Ovary (tissue), 9 donors: ENCODE measurements around the gene AZI2. TPM values are rescaled to one million over a fixed set of nuclear protein-coding genes. Genes with fewer than 3 reads are reported as not detected.

Source experiments
- DNase-seq, 5 donors: peaks; one replicate each; pipeline ENCODE4 v3.0.0-alpha.2; 2019 to 2020
- H3K27ac ChIP-seq, 2 donors: fragments of 200-600 bp; one replicate each; pipeline versions ENCODE4 v1.5.1 to v1.8.0; 2019 to 2022
- H3K27me3 ChIP-seq: fragments of 200-600 bp; one replicate; pipeline ENCODE4 v1.8.0; 2022
- H3K36me3 ChIP-seq: fragments of 200-600 bp; sonication (generic); one replicate; pipeline ENCODE4 v1.5.1; 2019
- H3K4me1 ChIP-seq: one replicate; pipeline ENCODE4 v1.8.1; 2013; ENCODE audit warnings: mild to moderate bottlenecking, moderate library complexity; ENCODE audit not compliant: insufficient read depth
- H3K4me3 ChIP-seq: fragments of 200-600 bp; sonication (generic); one replicate; pipeline ENCODE4 v1.5.1; 2017
- H3K9me3 ChIP-seq, 2 donors: fragments of 200-600 bp in 1 of 2; sonication (generic) in 1 of 2; one replicate each; pipeline versions ENCODE4 v1.5.1 to v1.8.1; 2013 to 2019; ENCODE audit warnings: mild to moderate bottlenecking in 1 of 2, moderate library complexity in 1 of 2
- CTCF ChIP-seq, 3 donors: fragments of 450-650 bp in 2 of 3; fragments of 200-600 bp in 1 of 3; IDR thresholded peaks; one replicate each; pipeline versions ENCODE4 v1.5.1 to v1.8.0; 2016 to 2022; ENCODE audit warnings: antibody characterized with exemption in 3 of 3, mild to moderate bottlenecking in 1 of 3
- EP300 ChIP-seq: sonication (generic); formaldehyde crosslinking; IDR thresholded peaks from one replicate; pipeline ENCODE4 v1.6.1; 2017; ENCODE audit warnings: antibody characterized with exemption
- POLR2A ChIP-seq: fragments of 450-650 bp; IDR thresholded peaks from one replicate; pipeline ENCODE4 v1.6.1; 2017; ENCODE audit warnings: antibody characterized with exemption, mild to moderate bottlenecking, moderate library complexity
- WGBS, 3 donors: extraction: QIAGEN DNeasy Blood & Tissue Kit in 1 of 3; methylation state at CpG; one replicate each; pipeline versions ENCODE4 v1.1.5 to v1.1.7; 2013 to 2017; 5-methylcytosine and 5-hydroxymethylcytosine counted together
- intact Hi-C, 4 donors: fragments of 100-400 bp; cut with DNase I; formaldehyde crosslinking; loops; one replicate each; pipeline versions ENCODE4 v1.11.0 to v1.15.1; 2022 to 2023
- polyA plus RNA-seq, 2 donors: library from polyadenylated mRNA; stranded (reverse); fragments of 200-250 nt in 1 of 2; fragments of 350-450 nt in 1 of 2; fragmentation: Illumina TruSeq in 1 of 2; extraction: RNeasy Lipid Tissue Mini Kit (QIAGEN cat#74804) in 1 of 2; gene quantifications; one replicate each; pipeline ENCODE4 v1.2.3, GENCODE V29; 2013 to 2014
- total RNA-seq, 7 donors: library from RNA; depleted of rRNA in 2 of 7; stranded (reverse); fragments of >200 nt in 2 of 7; fragmentation: NEBNext Ultra II Directional in 3 of 7; extraction: Animal tissue kit (Norgen Biotek cat#: 25700) in 3 of 7; gene quantifications; one replicate each; pipeline versions ENCODE4 v1.1.0 to v1.2.4, GENCODE V29; 2016 to 2023
- donor health status: DM: no; HTN: no; CAD: no; lungs with moderate emphysema.
- donor health status: DM: no; HTN: no; CAD: no.
- donor health status: Bipolar disorder and iron deficiency.
- donor health status: DM: yes; HTN: yes; CAD: no.
- donor health status: DM: no; HTN: no; CAD: no.
- donor health status: DM: yes; HTN: yes; CAD: no.

Gene AZI2
- total and polyA plus RNA-seq, 9 donors: 26.3 to 72.4 (median 49.5) TPM

- Histone ChIP-seq H3K4me3 (no peak overlapping the region), H3K36me3 (no peaks in the 10 kb centered on the region), H3K27ac (no peak overlapping the region), H3K9me3 (no peaks in the 10 kb centered on the region), H3K27me3 (no peaks in the 10 kb centered on the region), H3K4me1 (peaks cover 3% of the 10 kb centered on the region)
- no peak for DNase-seq
- TF ChIP-seq EP300 (no peak), POLR2A (no peak), CTCF (IDR thresholded peaks at IDR 0.05) (no peak)
- intact Hi-C loops: no loop called here
Measured at GRCh38 chr3:28343144-28343543, 5.5 kb downstream of the AZI2 start.

- Histone ChIP-seq H3K27me3 (no peaks in the 10 kb centered on the region), H3K4me1 (no peaks in the 10 kb centered on the region), H3K27ac (no peak overlapping the region), H3K36me3 (no peaks in the 10 kb centered on the region), H3K4me3 (no peak overlapping the region), H3K9me3 (no peaks in the 10 kb centered on the region)
- intact Hi-C loops: no loop called here
- no peak for DNase-seq
- TF ChIP-seq EP300 (no peak), POLR2A (no peak), CTCF (IDR thresholded peaks at IDR 0.05) (no peak)
Measured at GRCh38 chr3:28337230-28337629, 11.4 kb downstream of the AZI2 start.

GRCh38 chr3:28335246-28335645 lies 13.4 kb downstream of the AZI2 start:
- Histone ChIP-seq H3K27ac (no peak overlapping the region), H3K4me1 (no peaks in the 10 kb centered on the region), H3K36me3 (no peaks in the 10 kb centered on the region), H3K27me3 (no peaks in the 10 kb centered on the region), H3K9me3 (no peaks in the 10 kb centered on the region), H3K4me3 (no peak overlapping the region)
- intact Hi-C loops: no loop called here
- no peak for DNase-seq
- 51 to 58% (median 54%) methylated on average over 2 of the region's 2 CpGs for WGBS, 3 donors
- TF ChIP-seq POLR2A: no peak
- TF ChIP-seq EP300: no peak
- TF ChIP-seq CTCF (IDR thresholded peaks at IDR 0.05): no peak

GRCh38 chr3:28334552-28334951 lies 14.1 kb downstream of the AZI2 start:
- Histone ChIP-seq H3K27me3 (no peaks in the 10 kb centered on the region), H3K36me3 (no peaks in the 10 kb centered on the region), H3K4me3 (no peak overlapping the region), H3K4me1 (no peaks in the 10 kb centered on the region), H3K9me3 (no peaks in the 10 kb centered on the region), H3K27ac (no peak overlapping the region)
- no peak for TF ChIP-seq EP300
- no peak for TF ChIP-seq CTCF (IDR thresholded peaks at IDR 0.05)
- TF ChIP-seq POLR2A: no peak
- DNase-seq: no peak
- intact Hi-C loops: no loop called here
